Natural killer cell (primary cell): ENCODE results near the gene DOCK11. TPM values are rescaled to one million over a fixed set of nuclear protein-coding genes. Genes with fewer than 3 reads are reported as not detected.

Experiments
- ATAC-seq, 3 donors: fragments of 150-1000 bp in 2 of 3; fragments of 200-7000 bp in 1 of 3; cut with Tn5 transposase; 1 replicate in 1 of 3; 2 replicates in 2 of 3; pipeline ENCODE4 v1.10.0; 2021; ENCODE audit warnings: mild to moderate bottlenecking in 2 of 3, moderate library complexity in 2 of 3
- DNase-seq, 2 donors: peaks; one replicate each; pipeline versions ENCODE4 v3.0.0 to v3.0.0-alpha.2; 2013 to 2021; ENCODE audit warnings: mixed read lengths in 1 of 2
- H3K27ac ChIP-seq: one replicate; pipeline ENCODE4 v1.5.1; 2013; ENCODE audit warnings: mild to moderate bottlenecking, low read length
- H3K27me3 ChIP-seq: one replicate; pipeline ENCODE4 v1.6.1; 2013; ENCODE audit warnings: low read length; ENCODE audit not compliant: control insufficient read depth, insufficient read depth
- H3K36me3 ChIP-seq: one replicate; pipeline ENCODE4 v1.6.1; 2013; ENCODE audit warnings: low read length; ENCODE audit not compliant: control insufficient read depth, insufficient read depth
- H3K4me1 ChIP-seq: one replicate; pipeline ENCODE4 v1.6.1; 2013; ENCODE audit warnings: low read length; ENCODE audit not compliant: control insufficient read depth, insufficient read depth
- H3K4me3 ChIP-seq: one replicate; pipeline ENCODE4 v1.5.1; 2013; ENCODE audit warnings: low read length
- H3K9me3 ChIP-seq: one replicate; pipeline ENCODE4 v1.6.1; 2013; ENCODE audit warnings: low read length; ENCODE audit not compliant: control insufficient read depth, insufficient read depth
- H3K27ac Mint-ChIP-seq, 2 donors: one replicate each; pipeline ENCODE4 v1.8.0; 2022; ENCODE audit warnings: mild to moderate bottlenecking in 2 of 2, mixed read lengths in 2 of 2, moderate library complexity in 1 of 2
- H3K27me3 Mint-ChIP-seq, 2 donors: one replicate each; pipeline ENCODE4 v1.8.0; 2022; ENCODE audit warnings: low read depth in 2 of 2, mixed read lengths in 2 of 2
- H3K36me3 Mint-ChIP-seq: one replicate; pipeline ENCODE4 v1.8.0; 2022; ENCODE audit warnings: mixed read lengths
- H3K4me1 Mint-ChIP-seq, 2 donors: one replicate each; pipeline ENCODE4 v1.8.0; 2022; ENCODE audit warnings: mixed read lengths in 2 of 2
- H3K4me3 Mint-ChIP-seq: one replicate; pipeline ENCODE4 v1.8.0; 2022; ENCODE audit warnings: mild to moderate bottlenecking, moderate library complexity, mixed read lengths
- H3K9me3 Mint-ChIP-seq, 2 donors: one replicate each; pipeline ENCODE4 v1.8.0; 2022; ENCODE audit warnings: mixed read lengths in 2 of 2
- CTCF ChIP-seq: fragments of 200-600 bp; IDR thresholded peaks from one replicate; pipeline ENCODE4 v1.8.0; 2022; ENCODE audit warnings: antibody characterized with exemption
- WGBS: methylation state at CpG from one replicate; pipeline ENCODE4 v1.1.7; 2013; ENCODE audit warnings: missing lambda C conversion rate; ENCODE audit not compliant: insufficient coverage; 5-methylcytosine and 5-hydroxymethylcytosine counted together
- intact Hi-C: fragments of 100-400 bp; cut with micrococcal nuclease; formaldehyde crosslinking; loops from one replicate; pipeline ENCODE4 v1.14.2; 2022
- total RNA-seq, 4 donors: library from RNA; stranded (reverse); fragments of 120-200 nt in 1 of 4; gene quantifications; one replicate each; pipeline versions ENCODE4 v1.2.3 to v1.2.4, GENCODE V29; 2013 to 2022

DOCK11 gene
- total RNA-seq, 3 donors from 2014 or later (not counting 1 experiment from before 2014, with no cell fraction given), result 108 to 130 (median 117) TPM

DNA sequence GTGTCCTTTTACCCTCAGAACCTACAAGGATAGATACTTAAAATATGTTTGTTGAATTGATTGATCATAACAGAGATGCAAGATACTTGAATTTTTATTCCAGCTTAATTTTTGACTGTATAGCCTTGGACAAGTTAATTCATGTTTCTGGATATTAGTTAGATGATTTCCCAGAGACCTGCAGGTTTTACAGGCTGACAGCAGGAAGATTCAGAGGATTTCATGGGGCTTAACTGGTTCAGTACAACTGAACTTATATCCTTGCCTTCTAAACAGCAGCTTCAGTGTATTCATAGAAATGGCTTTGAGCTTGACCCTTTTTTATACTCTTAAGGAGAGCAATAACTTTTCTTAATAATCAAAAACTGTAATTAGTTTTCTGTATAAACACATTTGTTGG is 169.6 kb downstream of the DOCK11 start:
- no peak for TF ChIP-seq CTCF
- H3K27ac ChIP-seq, result no peak overlapping the region
- no peak overlapping the region for H3K4me3 ChIP-seq
- no peak for ATAC-seq
- Mint-ChIP-seq H3K9me3 (no peaks in the 10 kb centered on the region), H3K27me3 (no peaks in the 10 kb centered on the region), H3K4me1 (peaks cover 5 to 7% of the 10 kb centered on the region in 2 donors), H3K4me3 (no peak overlapping the region), H3K27ac (no peak overlapping the region), H3K36me3 (no peaks in the 10 kb centered on the region)
- no peaks in the 10 kb centered on the region for H3K4me1 ChIP-seq
- no peaks in the 10 kb centered on the region for H3K9me3 ChIP-seq
- no peaks in the 10 kb centered on the region for H3K27me3 ChIP-seq
- peaks cover 47% of the 10 kb centered on the region for H3K36me3 ChIP-seq
- intact Hi-C loops, result no loop called here
- no peak for DNase-seq

DNA sequence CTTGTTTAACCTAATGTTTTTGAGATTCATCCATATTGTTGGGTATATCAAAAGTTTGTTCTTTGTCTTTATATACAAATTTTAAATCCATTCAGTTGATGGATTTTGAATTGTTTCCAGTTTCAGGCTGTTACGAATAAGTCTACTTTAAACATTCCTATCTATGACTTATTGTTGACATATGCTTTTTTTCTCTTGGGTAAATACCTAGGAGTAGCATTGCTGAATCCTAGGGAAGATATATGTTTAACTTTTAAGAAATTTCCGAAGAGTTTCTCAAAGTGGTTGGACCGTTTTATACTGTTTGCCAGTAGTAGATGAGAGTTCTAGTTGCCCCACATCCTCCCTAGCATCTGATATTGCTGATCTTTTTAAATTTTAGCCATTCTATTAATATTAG is 170.9 kb downstream of the DOCK11 start:
- Mint-ChIP-seq H3K4me3 (no peak overlapping the region), H3K27ac (peak overlapping the region; percentile 14 to 21), H3K4me1 (peaks cover 6 to 7% of the 10 kb centered on the region in 2 donors), H3K27me3 (no peaks in the 10 kb centered on the region), H3K9me3 (no peaks in the 10 kb centered on the region), H3K36me3 (no peaks in the 10 kb centered on the region)
- no peak for TF ChIP-seq CTCF
- ATAC-seq (no peak), DNase-seq (no peak)
- intact Hi-C loops, result no loop called here
- Histone ChIP-seq H3K27me3 (no peaks in the 10 kb centered on the region), H3K27ac (no peak overlapping the region), H3K9me3 (no peaks in the 10 kb centered on the region), H3K4me1 (no peaks in the 10 kb centered on the region), H3K36me3 (peaks cover 45% of the 10 kb centered on the region), H3K4me3 (no peak overlapping the region)
- WGBS, result no CpG with 5 or more reads among the region's 3 CpGs

DNA sequence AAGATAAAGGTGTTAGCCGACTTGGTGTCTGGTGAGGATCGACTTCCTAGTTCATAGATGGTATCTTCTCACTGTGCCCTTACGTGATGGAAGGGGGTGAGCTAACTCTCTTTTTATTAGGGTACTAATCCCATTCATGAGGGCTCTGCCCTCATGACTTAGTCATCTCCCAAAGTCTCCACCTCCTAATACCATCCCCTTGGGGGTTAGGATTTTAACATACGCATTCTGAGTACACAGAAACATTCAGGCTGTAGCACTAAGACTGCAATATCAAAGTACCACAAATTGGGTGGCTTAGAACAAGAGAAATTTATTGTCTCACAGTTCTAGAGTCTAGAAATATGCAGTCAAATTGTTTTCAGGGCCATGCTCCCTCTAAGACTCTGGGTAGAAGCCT is 173.8 kb downstream of the DOCK11 start:
- no peaks in the 10 kb centered on the region for H3K27me3 ChIP-seq
- H3K27ac ChIP-seq, result no peak overlapping the region
- H3K9me3 Mint-ChIP-seq, result no peaks in the 10 kb centered on the region
- no peak overlapping the region for H3K4me3 ChIP-seq
- peaks cover 43% of the 10 kb centered on the region for H3K36me3 ChIP-seq
- intact Hi-C loops, result no loop called here
- WGBS, result 89% methylated on average over 3 of the region's 4 CpGs
- H3K4me1 ChIP-seq, result no peaks in the 10 kb centered on the region
- H3K4me3 Mint-ChIP-seq, result no peak overlapping the region
- peak overlapping the region; percentile 63 to 65 for H3K27ac Mint-ChIP-seq
- no peaks in the 10 kb centered on the region for H3K36me3 Mint-ChIP-seq
- ATAC-seq (no peak), DNase-seq (no peak)
- H3K4me1 Mint-ChIP-seq, result peaks cover 4 to 6% of the 10 kb centered on the region in 2 donors
- no peaks in the 10 kb centered on the region for H3K27me3 Mint-ChIP-seq
- no peak for TF ChIP-seq CTCF
- H3K9me3 ChIP-seq, result no peaks in the 10 kb centered on the region

DNA sequence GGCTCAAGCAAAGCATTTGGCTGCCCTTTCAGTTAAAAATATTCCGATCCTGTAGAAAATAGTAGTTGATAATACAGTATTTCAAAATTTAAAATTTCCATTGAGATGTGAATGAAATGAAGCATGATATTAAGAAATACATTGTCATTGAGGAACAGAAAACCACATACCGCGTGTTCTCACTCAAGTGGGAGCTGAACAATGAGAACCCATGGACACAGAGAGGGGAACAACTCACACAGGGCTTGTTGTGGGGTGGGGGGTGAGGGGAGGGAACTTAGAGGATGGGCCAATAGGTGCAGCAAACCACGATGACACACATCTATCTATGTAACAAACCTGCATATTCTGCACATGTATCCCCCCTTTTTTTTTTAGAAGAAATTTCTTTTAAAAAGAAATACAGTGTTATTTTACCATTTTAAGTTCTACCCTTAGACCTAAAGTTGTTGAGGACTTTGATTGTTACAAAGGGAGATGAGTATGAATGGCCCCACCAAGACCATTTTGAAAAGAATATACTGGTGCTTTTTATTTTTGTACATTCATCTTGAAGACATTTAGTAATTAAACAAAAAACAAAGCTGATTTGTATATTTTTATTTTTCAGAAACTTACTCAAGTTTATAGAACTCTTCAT is 179.8 kb downstream of the DOCK11 start:
- DNase-seq (no peak), ATAC-seq (no peak)
- H3K4me1 ChIP-seq, result no peaks in the 10 kb centered on the region

More for the DNA sequence above, 179.8 kb downstream of the DOCK11 start:
- no peak overlapping the region for H3K27ac Mint-ChIP-seq
- intact Hi-C loops, result no loop called here
- 50% methylated on average over 2 of the region's 4 CpGs for WGBS
- H3K27ac ChIP-seq, result no peak overlapping the region
- H3K27me3 Mint-ChIP-seq, result no peaks in the 10 kb centered on the region
- H3K9me3 ChIP-seq, result no peaks in the 10 kb centered on the region
- H3K4me3 Mint-ChIP-seq, result no peak overlapping the region
- H3K36me3 Mint-ChIP-seq, result no peaks in the 10 kb centered on the region
- H3K9me3 Mint-ChIP-seq, result no peaks in the 10 kb centered on the region
- peaks cover 45% of the 10 kb centered on the region for H3K36me3 ChIP-seq
- TF ChIP-seq CTCF, result no peak
- H3K4me1 Mint-ChIP-seq, result no peaks in the 10 kb centered on the region
- H3K27me3 ChIP-seq, result no peaks in the 10 kb centered on the region
- no peak overlapping the region for H3K4me3 ChIP-seq
